AG04450 (cell line): ENCODE data around the gene SFXN5. TPM values are rescaled to one million over a fixed set of nuclear protein-coding genes. Genes with fewer than 3 reads are reported as not detected.

Experiments
- CTCF ChIA-PET: fragments of 300-600, 350-600 bp; formaldehyde crosslinking; extraction: SDS; loops from one replicate; lab custom pipeline; 2022; ENCODE audit warnings: antibody characterized with exemption, inconsistent platforms; lab: Charles Lee
- POLR2A ChIA-PET: fragments of 350-600 bp; formaldehyde crosslinking; extraction: SDS; loops from one replicate; lab custom pipeline; 2021; ENCODE audit warnings: antibody characterized with exemption, inconsistent platforms; lab: Yijun Ruan, JAX
- DNase-seq: peaks from one replicate; pipeline ENCODE4 v3.0.0-alpha.2; 2011; ENCODE audit warnings: low read depth, low spot score
- H3K27ac ChIP-seq: one replicate; pipeline ENCODE4 v1.5.1; 2012; ENCODE audit warnings: low read depth, low read length, control low read depth
- H3K27me3 ChIP-seq: one replicate; pipeline ENCODE4 v1.6.0; 2012; ENCODE audit warnings: low read length; ENCODE audit not compliant: control insufficient read depth, insufficient read depth
- H3K4me3 ChIP-seq: 2 replicates; pipeline ENCODE4 v1.5.1; 2011; ENCODE audit warnings: mild to moderate bottlenecking, low read depth, low read length, control low read depth
- H3K9me3 ChIP-seq: 2 replicates; pipeline ENCODE4 v1.5.1; 2012; ENCODE audit warnings: low read length; ENCODE audit not compliant: control insufficient read depth, insufficient read depth
- CTCF ChIP-seq: IDR thresholded peaks from 2 replicates; pipeline ENCODE4 v1.5.1; 2011; ENCODE audit warnings: low read depth, low read length, control low read depth, inconsistent platforms
- polyA plus RNA-seq: library from polyadenylated mRNA; depleted of rRNA; stranded (reverse); fragments of >200 nt; gene quantifications from 2 replicates; pipeline ENCODE4 v1.2.3, GENCODE V29; 2011

Gene SFXN5
- polyA plus RNA-seq, 1 experiment: 11.8 TPM

GRCh38 chr2:72924353-72925240 is 146.9 kb downstream of the SFXN5 start:
- H3K9me3 ChIP-seq: peaks cover 18% of the 10 kb centered on the region
- no peak overlapping the region for H3K4me3 ChIP-seq
- DNase-seq: no peak
- peaks cover 100% of the 10 kb centered on the region for H3K27me3 ChIP-seq
- no peak overlapping the region for H3K27ac ChIP-seq
- CTCF ChIA-PET: interaction anchor here (3.2 kb wide), 1 partner anchor 32 kb away, joined by 16 read pairs; no protein-coding TSS in a partner anchor
- no peak for TF ChIP-seq CTCF
- POLR2A ChIA-PET: interaction anchor here (0.5 kb wide), 1 partner anchor 129 kb away, joined by 5 read pairs; no protein-coding TSS in a partner anchor

- POLR2A ChIA-PET: no interaction called here
- CTCF ChIA-PET: no interaction called here
- H3K27ac ChIP-seq: no peak overlapping the region
- no peak overlapping the region for H3K4me3 ChIP-seq
- peaks cover 100% of the 10 kb centered on the region for H3K27me3 ChIP-seq
- peaks cover 18% of the 10 kb centered on the region for H3K9me3 ChIP-seq
- TF ChIP-seq CTCF: no peak
- DNase-seq: no peak
Observed at GRCh38 chr2:72923833-72924352, 147.6 kb downstream of the SFXN5 start.

- no peak for DNase-seq
- H3K27me3 ChIP-seq: peaks cover 92% of the 10 kb centered on the region
- POLR2A ChIA-PET: no interaction called here
- CTCF ChIA-PET: no interaction called here
- TF ChIP-seq CTCF: no peak
- H3K27ac ChIP-seq: no peak overlapping the region
- H3K9me3 ChIP-seq: peaks cover 24% of the 10 kb centered on the region
- no peak overlapping the region for H3K4me3 ChIP-seq
Observed at GRCh38 chr2:72921853-72922252, 149.7 kb downstream of the SFXN5 start.

GRCh38 chr2:72921088-72921851 is 150.2 kb downstream of the SFXN5 start:
- no peak for TF ChIP-seq CTCF
- ChIA-PET POLR2A (no interaction called here), CTCF (interaction anchor here (2.5 kb wide), 1 partner anchor 28 kb away, joined by 7 read pairs; no protein-coding TSS in a partner anchor)
- H3K27ac ChIP-seq: no peak overlapping the region
- H3K4me3 ChIP-seq: no peak overlapping the region
- DNase-seq: no peak
- H3K27me3 ChIP-seq: peaks cover 92% of the 10 kb centered on the region
- H3K9me3 ChIP-seq: peaks cover 24% of the 10 kb centered on the region
